HepG2 (cell line): Measurements from ENCODE around the gene WWTR1. TPM values are rescaled to one million over a fixed set of nuclear protein-coding genes. Genes with fewer than 3 reads are reported as not detected.
A peak's percentile ranks its signal among the peaks of the same experiment; 100 is the strongest.

Source experiments
- ARID3A ChIP-seq: IDR thresholded peaks from 2 replicates; pipeline ENCODE4 v1.6.1; 2012; ENCODE audit warnings: low read depth, low read length, improper control_type of control experiment
- ASH2L ChIP-seq: fragments of 300-600, 200-600 bp; sonication (generic); IDR thresholded peaks from 2 replicates; pipeline ENCODE4 v1.7.0; 2017; ENCODE audit warnings: low read depth, mild to moderate bottlenecking, moderate library complexity, mixed read lengths, low read length; ENCODE audit not compliant: insufficient read length
- DRAP1 ChIP-seq: IDR thresholded peaks from 2 replicates; pipeline ENCODE4 v1.6.1; 2016; ENCODE audit warnings: missing genetic modification reagents, missing compliant biosample characterization
- ISX ChIP-seq: sonication (generic); formaldehyde crosslinking; conservative IDR thresholded peaks from 2 replicates; pipeline ENCODE4 v1.5.0; 2020; ENCODE audit warnings: missing genetic modification reagents
- NR2F1 ChIP-seq, 2 experiments: fragments of 450-650 bp in 1 of 2; formaldehyde crosslinking in 1 of 2; IDR thresholded peaks; 2 replicates each; pipeline versions ENCODE4 v1.5.0 to v1.6.1; 2016 to 2020; ENCODE audit warnings: mild to moderate bottlenecking in 1 of 2, missing compliant biosample characterization in 1 of 2, missing genetic modification reagents in 1 of 2, moderate library complexity in 1 of 2
- PAX8 ChIP-seq: sonication (generic); formaldehyde crosslinking; IDR thresholded peaks from 2 replicates; pipeline ENCODE4 v1.8.0; 2022; ENCODE audit warnings: mild to moderate bottlenecking, missing genetic modification reagents, borderline replicate concordance
- SAFB2 ChIP-seq: sonication (generic); formaldehyde crosslinking; IDR thresholded peaks from 2 replicates; pipeline ENCODE4 v1.5.1; 2020; ENCODE audit warnings: missing genetic modification reagents, low read depth, mild to moderate bottlenecking, borderline replicate concordance
- SP4 ChIP-seq: sonication (generic); formaldehyde crosslinking; IDR thresholded peaks from 2 replicates; pipeline ENCODE4 v1.8.1; 2023; ENCODE audit warnings: mild to moderate bottlenecking, missing genetic modification reagents
- TBX2 ChIP-seq: sonication (generic); formaldehyde crosslinking; IDR thresholded peaks from 2 replicates; pipeline ENCODE4 v1.5.0; 2020; ENCODE audit warnings: missing genetic modification reagents, mild to moderate bottlenecking, borderline replicate concordance
- TEF ChIP-seq: sonication (generic); formaldehyde crosslinking; IDR thresholded peaks from 2 replicates; pipeline ENCODE4 v1.5.0; 2020; ENCODE audit warnings: missing genetic modification reagents
- TRIM24 ChIP-seq: sonication (generic); formaldehyde crosslinking; IDR thresholded peaks from 2 replicates; pipeline ENCODE4 v1.8.0; 2022; ENCODE audit warnings: mild to moderate bottlenecking, missing genetic modification reagents
- ZIK1 ChIP-seq: sonication (generic); formaldehyde crosslinking; IDR thresholded peaks from 2 replicates; pipeline ENCODE4 v1.5.0; 2020; ENCODE audit warnings: mild to moderate bottlenecking, low read depth, missing genetic modification reagents, borderline replicate concordance
- ZNF432 ChIP-seq: sonication (generic); formaldehyde crosslinking; IDR thresholded peaks from 2 replicates; pipeline ENCODE4 v1.5.0; 2020; ENCODE audit warnings: missing genetic modification reagents, mild to moderate bottlenecking, borderline replicate concordance
- ZNF564 ChIP-seq: sonication (generic); formaldehyde crosslinking; IDR thresholded peaks from 2 replicates; pipeline ENCODE4 v1.8.1; 2023; ENCODE audit warnings: mild to moderate bottlenecking, missing genetic modification reagents
- ZNF589 ChIP-seq: sonication (generic); formaldehyde crosslinking; conservative IDR thresholded peaks from 2 replicates; pipeline ENCODE4 v1.8.0; 2022; ENCODE audit warnings: mild to moderate bottlenecking, moderate library complexity, missing genetic modification reagents
- polyA plus RNA-seq, 8 experiments: library from polyadenylated mRNA; depleted of rRNA in 3 of 8; stranded (reverse) in 7 of 8; unstranded in 1 of 8; fragments of >200 nt; fragmentation: Illumina TruSeq in 4 of 8; extraction: Trizol in 4 of 8; gene quantifications; 2 replicates each; pipeline versions ENCODE4 v1.2.1 to v1.2.3, GENCODE V29; 2011 to 2016; ENCODE audit warnings: low read depth in 4 of 8, missing spikeins in 1 of 8, mixed read lengths in 1 of 8; ENCODE audit not compliant: insufficient read depth in 1 of 8
- total RNA-seq, 5 experiments: library from RNA; depleted of rRNA; stranded (reverse); fragments of >200 nt; fragmentation: Illumina TruSeq; extraction: Trizol; gene quantifications; 2 replicates each; pipeline ENCODE4 v1.2.3, GENCODE V29; 2016; ENCODE audit warnings: low read depth in 1 of 5
- TF ChIP-seq, protein P1 (sequence below): sonication (generic); formaldehyde crosslinking; conservative IDR thresholded peaks from 2 replicates; pipeline ENCODE4 v1.4.0; 2020; ENCODE audit warnings: mild to moderate bottlenecking, missing genetic modification reagents, moderate library complexity
- TF ChIP-seq, protein P2 (sequence below): IDR thresholded peaks from 2 replicates; pipeline ENCODE4 v1.6.1; 2016; ENCODE audit warnings: low read depth, borderline replicate concordance
- TF ChIP-seq, protein P3 (sequence below): fragments of 450-650 bp; IDR thresholded peaks from 2 replicates; pipeline ENCODE4 v1.6.1; 2017; ENCODE audit warnings: mild to moderate bottlenecking

Gene WWTR1
- total and polyA plus RNA-seq, 2 of the 13 experiments (the other 11 are each of a cell fraction or from before 2014, with no cell fraction given) = 19.7 to 139 TPM

DNA sequence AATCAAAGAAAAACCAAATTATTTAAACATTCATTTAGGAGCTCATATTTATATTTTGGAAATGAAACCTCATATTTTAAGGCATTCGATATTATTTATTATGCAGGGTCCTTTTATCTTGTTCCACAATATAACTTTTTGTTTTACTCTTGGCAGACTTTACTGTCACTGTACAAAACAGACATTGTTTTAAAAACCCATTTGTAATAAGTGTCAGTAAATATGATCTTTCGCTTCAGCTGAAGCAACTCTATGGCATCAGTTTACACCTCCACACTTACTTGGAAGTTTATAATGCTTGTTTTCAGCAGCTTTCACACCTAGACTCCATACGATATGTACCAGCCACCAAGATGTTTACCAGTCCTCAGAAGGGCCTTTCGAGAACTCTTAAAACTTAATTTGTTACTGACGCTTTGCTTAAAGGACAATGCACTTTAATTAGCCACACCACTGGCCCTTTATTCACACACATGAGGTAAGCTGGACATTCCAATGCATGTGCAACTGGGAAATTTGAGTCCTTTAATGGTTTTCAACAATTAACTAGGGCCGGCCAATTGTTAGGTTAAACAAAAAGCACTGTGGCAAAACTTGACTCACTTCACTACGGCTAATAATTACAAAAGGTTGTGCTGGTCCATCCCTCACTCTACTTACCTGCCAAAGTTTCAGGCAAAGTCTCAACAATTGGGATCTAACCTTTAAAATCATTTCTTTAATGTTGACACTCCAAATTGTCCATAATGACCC lies 16.7 kb downstream of the WWTR1 start (continued):
- TF ChIP-seq ZNF589 (CRISPR knock-in tag) (no peak), TEF (no peak), ASH2L (peak; percentile 20), SAFB2 (CRISPR knock-in tag) (no peak), TBX2 (peak; percentile 79), ZNF432 (no peak), PAX8 (CRISPR knock-in tag) (no peak), DRAP1 (0 out of 2 replicates have a peak, but pooled peaks have one; percentile 8), TRIM24 (CRISPR knock-in tag) (no peak), ZIK1 (CRISPR knock-in tag) (no peak), ARID3A (no peak), ZNF564 (no peak), SP4 (no peak), NR2F1 (CRISPR knock-in tag; IDR thresholded peaks at IDR 0.05) (no peak), ISX (no peak)
- TF ChIP-seq, protein P1, sequence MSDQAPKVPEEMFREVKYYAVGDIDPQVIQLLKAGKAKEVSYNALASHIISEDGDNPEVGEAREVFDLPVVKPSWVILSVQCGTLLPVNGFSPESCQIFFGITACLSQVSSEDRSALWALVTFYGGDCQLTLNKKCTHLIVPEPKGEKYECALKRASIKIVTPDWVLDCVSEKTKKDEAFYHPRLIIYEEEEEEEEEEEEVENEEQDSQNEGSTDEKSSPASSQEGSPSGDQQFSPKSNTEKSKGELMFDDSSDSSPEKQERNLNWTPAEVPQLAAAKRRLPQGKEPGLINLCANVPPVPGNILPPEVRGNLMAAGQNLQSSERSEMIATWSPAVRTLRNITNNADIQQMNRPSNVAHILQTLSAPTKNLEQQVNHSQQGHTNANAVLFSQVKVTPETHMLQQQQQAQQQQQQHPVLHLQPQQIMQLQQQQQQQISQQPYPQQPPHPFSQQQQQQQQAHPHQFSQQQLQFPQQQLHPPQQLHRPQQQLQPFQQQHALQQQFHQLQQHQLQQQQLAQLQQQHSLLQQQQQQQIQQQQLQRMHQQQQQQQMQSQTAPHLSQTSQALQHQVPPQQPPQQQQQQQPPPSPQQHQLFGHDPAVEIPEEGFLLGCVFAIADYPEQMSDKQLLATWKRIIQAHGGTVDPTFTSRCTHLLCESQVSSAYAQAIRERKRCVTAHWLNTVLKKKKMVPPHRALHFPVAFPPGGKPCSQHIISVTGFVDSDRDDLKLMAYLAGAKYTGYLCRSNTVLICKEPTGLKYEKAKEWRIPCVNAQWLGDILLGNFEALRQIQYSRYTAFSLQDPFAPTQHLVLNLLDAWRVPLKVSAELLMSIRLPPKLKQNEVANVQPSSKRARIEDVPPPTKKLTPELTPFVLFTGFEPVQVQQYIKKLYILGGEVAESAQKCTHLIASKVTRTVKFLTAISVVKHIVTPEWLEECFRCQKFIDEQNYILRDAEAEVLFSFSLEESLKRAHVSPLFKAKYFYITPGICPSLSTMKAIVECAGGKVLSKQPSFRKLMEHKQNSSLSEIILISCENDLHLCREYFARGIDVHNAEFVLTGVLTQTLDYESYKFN (CRISPR knock-in tag) = no peak
- TF ChIP-seq, protein P2, sequence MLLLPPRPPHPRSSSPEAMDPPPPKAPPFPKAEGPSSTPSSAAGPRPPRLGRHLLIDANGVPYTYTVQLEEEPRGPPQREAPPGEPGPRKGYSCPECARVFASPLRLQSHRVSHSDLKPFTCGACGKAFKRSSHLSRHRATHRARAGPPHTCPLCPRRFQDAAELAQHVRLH (CRISPR knock-in tag) = 0 out of 2 replicates have a peak, but pooled peaks have one; percentile 14
- TF ChIP-seq, protein P3, sequence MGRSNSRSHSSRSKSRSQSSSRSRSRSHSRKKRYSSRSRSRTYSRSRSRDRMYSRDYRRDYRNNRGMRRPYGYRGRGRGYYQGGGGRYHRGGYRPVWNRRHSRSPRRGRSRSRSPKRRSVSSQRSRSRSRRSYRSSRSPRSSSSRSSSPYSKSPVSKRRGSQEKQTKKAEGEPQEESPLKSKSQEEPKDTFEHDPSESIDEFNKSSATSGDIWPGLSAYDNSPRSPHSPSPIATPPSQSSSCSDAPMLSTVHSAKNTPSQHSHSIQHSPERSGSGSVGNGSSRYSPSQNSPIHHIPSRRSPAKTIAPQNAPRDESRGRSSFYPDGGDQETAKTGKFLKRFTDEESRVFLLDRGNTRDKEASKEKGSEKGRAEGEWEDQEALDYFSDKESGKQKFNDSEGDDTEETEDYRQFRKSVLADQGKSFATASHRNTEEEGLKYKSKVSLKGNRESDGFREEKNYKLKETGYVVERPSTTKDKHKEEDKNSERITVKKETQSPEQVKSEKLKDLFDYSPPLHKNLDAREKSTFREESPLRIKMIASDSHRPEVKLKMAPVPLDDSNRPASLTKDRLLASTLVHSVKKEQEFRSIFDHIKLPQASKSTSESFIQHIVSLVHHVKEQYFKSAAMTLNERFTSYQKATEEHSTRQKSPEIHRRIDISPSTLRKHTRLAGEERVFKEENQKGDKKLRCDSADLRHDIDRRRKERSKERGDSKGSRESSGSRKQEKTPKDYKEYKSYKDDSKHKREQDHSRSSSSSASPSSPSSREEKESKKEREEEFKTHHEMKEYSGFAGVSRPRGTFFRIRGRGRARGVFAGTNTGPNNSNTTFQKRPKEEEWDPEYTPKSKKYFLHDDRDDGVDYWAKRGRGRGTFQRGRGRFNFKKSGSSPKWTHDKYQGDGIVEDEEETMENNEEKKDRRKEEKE = no peak
